GM19324 (cell line): ENCODE data around the gene RAD51B.

Experiments used
- ATAC-seq: cut with Tn5 transposase; IDR thresholded peaks from one replicate; pipeline ENCODE4 v1.9.1; 2021; ENCODE audit warnings: mild to moderate bottlenecking, moderate library complexity; ENCODE audit not compliant: unreplicated experiment, low FRiP score

RAD51B gene

DNA sequence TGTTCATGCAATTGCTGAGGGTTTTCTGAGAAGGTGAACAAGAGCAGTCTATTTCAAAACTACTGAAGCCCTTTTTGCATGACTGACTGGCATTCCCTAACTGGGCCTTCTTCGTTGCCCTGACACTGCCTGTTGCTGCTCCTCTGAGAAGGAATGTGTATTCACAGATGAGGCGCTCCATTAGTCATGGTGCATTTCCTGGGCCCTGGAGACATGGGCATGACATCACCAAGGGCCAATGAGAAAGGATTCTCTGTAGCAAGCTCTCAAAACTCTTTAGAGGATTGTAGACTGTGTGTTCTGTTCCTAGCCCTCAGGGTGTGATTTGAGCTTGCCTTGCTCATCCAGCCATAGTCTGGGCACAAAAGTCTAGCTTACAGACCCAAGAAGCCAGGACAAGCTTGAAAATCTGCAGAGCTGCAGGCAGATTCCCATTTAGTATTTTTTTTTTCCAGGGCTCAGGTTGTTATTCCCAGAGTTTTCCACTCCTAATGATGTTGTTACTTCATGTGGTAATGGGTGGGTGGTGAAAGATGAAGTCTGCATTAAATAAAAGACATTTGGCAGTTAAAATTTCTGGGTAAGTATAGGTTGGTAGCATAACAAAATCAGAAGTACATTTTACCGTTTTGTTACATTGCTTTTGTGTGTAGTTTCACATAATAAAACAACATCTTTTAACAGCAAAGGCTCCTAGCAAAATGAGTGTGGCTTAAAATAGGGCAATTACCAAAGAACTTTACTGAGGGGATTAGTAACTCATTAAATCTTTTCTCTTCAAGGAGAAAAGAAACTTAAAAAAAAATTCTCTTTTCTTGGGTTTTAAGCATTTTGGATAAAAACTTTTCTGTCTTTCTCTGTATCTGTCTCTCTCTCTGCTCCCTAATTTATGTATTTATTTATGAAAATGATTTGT, 318.4 kb downstream of the RAD51B start:
- ATAC-seq: no peak

DNA sequence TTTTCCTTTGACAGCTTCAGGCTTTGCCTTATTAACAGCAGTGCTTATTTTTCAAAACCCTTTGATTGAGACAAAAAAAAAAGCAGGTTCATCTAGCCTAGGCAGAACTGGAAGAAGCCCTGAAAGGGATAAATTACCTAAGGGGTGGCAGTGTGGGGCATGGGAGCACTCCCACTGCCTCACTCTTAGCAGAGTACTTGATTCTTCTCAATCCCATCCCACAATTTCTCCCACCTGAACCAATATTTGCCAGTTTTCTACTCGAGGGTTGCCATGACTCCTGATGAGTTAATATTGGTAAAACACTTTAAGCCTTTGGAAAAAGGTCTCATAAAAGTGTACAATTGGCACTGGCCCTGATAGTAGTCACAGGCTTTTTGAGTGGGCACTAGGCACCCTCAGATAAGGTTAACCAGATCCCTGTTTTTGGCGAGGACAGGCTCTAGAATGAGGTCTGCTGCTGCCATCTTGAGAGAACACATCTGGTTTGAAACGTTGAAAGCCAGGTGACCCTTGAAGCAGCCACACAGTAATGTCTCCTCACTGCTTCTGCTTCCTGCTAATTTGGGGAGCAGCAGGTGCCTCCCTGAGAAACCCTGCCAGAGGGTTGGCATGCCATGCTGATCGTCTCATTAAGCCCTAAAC, 320.0 kb downstream of the RAD51B start:
- no peak for ATAC-seq

DNA sequence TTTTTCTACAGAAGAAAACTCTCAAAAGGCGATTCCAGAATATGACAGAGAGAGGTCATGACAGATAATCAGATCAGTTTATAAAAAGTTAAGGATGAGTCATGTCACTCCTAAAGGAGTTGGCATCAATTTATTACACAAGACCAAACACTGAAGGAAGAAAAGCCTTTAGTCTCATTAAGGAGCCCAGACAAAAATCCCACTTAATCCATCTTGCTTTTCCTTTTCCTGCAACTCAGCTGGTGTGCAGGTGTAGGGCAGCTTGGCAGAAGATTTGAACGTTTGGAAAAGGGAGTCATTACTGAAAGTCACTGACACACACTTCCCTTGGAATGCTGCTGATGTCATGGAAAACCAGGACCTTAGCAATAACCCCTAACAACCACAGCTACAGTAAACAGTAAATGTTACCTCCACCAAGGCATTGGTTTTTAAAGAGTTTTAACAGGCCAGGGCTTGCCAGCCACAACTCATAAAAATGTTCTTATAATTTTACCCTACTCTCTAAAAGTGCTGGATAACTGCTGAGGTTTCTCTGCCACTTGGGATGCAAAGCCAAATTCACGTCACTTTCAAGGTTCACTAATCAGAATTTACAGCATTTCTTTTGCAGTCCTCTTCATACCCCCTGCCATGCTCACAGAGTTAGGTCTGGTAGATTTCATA, 320.6 kb downstream of the RAD51B start:
- no peak for ATAC-seq

DNA sequence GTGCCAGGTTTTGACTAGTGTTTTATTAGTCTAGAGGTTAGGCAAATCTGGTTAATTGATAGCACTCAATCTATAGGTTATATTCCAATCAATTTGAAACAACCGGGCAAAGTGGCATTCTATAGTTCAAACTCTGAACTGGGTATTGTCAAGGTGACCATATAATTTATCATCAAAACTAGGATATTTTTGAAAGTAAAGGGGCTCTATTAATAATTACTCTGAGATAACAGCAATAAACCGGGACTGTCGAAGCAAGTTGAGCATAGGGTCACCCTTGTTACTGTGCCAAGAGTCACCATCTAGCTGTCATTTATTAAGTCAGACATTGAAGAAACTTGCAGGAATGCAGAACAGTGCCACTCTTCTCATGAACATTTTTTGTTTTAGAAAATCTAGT, 321.2 kb downstream of the RAD51B start:
- ATAC-seq: no peak

DNA sequence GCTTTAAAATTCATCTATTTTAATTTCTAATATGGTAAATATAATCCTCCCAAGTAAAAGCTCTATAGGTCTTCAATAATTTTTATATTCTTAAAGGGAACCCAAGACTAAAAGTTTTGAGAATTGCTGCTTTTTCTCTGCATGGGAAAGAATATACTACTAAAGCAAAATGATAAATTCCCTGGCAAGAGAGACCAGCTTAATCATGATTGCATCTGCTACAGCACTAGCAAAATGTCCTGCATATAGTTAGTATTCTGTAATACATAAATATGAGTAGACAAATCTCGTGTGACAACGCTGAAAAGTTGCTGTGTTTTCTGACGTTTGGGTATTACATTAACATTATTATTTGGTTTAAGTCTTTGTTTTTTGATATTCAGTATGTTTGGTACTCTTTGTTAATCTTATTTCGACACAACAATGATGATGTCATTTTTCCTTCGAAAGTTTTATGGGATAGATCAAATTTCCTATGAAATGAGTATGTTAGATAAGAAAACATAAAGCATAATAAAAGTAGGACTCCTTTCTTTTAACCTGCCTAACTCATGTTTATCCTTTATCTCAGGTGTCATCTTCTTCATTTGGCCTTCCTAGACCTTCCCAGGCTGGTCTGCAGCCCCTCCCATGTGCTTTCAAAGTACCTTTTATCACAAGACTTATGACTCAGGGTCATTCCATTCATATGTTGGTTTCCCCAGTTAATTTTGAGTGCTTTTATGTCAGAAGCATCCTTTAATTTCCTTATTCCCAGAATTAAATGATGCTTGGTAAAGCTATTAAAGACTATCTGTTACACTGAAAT, 321.9 kb downstream of the RAD51B start:
- no peak for ATAC-seq

DNA sequence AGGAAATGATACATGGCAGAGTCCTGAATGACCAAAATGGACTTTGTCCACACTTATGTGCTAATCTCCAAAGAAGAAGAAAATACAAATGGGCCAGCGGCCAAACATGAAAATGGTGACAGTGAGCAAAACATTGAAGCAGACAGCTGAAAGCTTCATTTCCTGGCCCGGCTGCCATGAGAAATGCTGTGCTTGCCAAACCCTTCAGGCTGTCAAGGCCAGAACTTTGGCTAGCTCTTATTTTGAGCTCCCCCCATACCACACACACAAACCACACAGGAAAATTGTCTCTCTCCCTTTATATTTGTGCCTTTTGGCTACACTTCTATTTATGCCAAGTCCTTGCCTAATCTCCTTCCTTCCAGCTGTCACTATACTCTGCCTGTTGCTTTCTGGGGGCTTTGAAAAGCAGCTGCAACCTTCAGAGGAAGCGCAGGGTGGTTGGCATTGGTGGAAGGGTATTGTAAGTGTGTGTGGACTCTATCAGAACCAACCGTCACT, 323.8 kb downstream of the RAD51B start:
- no peak for ATAC-seq

DNA sequence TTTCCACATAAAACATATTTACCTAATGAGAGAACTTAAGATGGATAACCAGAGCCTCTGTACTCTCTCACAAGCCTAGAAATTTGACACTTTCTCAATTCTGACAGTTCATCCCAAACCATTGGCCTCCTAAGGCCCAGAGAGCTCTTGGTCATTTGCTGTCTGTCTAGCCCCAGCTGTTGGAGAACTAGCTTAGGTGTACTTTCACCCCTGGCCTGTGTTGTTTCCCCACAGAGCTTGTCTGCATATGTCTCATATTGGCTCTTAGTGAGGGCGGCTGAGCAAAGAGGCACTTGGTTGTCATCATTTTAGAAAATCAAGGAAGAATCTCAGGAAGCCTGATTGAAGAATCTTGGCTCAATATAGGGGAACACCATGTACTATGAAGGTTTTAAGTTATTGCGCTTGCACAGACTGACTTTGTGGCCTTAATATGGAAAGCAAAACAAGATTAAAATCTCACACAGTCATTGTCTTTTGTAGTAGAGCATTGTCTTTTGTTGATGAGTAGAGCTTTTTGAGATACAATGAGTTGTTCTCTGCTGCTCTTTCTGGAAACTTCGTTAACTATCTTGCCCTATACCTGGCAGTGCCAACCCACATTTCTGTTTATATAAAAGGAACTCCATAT, 324.6 kb downstream of the RAD51B start:
- no peak for ATAC-seq

GRCh38 chr14:68145036-68145435, 325.5 kb downstream of the RAD51B start:
- ATAC-seq: no peak

GRCh38 chr14:68145539-68145938, 326.0 kb downstream of the RAD51B start:
- ATAC-seq: no peak

GRCh38 chr14:68146818-68147217, 327.2 kb downstream of the RAD51B start:
- ATAC-seq: no peak

DNA sequence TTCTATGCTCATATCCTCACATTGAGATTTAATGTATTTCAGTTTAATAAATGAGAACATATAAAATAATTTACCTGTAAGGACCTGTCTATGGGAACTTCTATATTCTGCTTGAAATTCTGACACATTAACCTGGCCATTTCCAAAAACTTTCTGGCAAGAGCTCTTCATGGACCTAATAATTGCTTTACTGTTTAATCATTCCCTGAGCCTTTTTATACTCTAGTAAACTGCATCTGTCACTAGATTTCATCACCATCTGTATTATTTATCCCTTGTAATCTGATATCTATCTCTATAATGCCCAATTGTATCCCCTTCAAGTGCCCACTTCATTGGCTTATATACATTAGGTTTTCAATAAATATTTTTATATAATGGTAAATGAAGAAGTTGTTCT, 327.7 kb downstream of the RAD51B start:
- no peak for ATAC-seq

DNA sequence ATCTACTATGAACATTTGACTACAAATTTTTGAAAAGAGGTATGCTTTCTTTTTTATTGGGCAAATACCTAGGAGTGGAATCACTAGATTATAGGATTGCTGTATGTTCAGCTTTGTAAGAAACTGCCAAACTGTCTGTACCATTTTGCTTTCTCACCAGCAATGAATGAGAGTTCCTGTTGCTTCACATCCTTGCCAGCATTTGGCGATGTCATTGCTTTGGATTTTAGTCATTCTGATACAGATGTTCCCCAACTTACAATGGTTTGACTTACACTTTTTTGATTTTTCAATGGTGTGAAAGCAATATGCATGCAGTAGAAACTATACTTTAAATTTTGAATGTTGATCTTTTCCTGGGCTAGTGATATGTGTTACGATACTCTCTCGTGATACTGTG, 328.7 kb downstream of the RAD51B start:
- no peak for ATAC-seq

DNA sequence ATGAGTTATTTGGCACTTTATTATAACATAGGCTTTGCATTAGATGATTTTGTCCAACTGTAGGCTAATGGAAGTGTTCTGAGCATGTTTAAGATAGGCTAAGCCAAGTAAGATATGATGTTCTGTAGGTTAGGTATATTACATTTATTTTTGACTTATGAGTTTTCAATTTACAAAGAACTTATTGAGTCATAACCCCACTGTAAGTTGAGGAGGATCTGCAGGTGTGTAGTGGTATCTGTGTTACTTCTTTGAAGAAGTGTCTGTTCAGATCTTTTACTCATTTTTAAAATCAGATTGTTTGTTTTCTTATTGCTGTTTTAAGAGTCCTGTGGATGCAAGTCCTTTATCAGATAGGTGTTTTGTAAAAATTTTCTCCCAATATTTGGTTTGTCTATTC, 329.2 kb downstream of the RAD51B start:
- ATAC-seq: no peak

DNA sequence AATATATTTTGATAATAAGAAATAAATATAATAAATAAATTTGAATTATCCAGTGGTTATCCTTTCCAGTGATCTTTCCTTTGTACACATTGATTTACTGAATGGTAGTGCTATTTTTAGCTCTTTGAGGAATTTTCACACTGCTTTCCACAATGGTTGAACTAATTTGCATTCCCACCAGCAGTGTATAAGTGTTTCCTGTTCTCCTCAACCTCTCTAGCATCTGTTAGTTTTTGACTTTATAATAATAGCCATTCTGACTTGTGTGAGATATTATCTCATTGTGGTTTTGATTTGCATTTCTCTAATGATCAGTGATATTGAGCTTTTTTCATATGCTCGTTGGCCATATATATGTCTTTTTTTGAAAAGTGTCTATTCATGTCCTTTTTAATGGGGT, 333.7 kb downstream of the RAD51B start:
- ATAC-seq: no peak

GRCh38 chr14:68154275-68154674, 334.7 kb downstream of the RAD51B start:
- no peak for ATAC-seq

DNA sequence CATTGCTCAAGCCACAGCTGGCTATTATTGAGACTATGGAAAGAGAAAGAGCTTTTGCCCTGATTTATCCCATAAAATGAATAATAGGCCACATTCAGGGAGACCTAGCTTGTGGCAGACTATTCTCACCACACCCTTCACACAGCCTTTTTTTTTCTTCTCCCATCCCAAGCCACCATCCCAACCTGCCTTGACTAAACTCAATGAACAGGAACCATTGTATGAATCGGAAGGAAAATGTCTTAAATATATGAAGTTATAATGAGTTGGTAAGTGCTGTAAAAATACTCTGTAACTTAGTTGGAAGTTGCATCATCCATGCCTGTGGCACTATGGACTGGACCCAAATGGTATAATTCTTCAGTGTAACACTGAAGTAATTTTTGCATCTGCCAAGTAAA, 338.4 kb downstream of the RAD51B start:
- no peak for ATAC-seq

- no peak for ATAC-seq
Measured at GRCh38 chr14:68158640-68159039, 339.1 kb downstream of the RAD51B start.

DNA sequence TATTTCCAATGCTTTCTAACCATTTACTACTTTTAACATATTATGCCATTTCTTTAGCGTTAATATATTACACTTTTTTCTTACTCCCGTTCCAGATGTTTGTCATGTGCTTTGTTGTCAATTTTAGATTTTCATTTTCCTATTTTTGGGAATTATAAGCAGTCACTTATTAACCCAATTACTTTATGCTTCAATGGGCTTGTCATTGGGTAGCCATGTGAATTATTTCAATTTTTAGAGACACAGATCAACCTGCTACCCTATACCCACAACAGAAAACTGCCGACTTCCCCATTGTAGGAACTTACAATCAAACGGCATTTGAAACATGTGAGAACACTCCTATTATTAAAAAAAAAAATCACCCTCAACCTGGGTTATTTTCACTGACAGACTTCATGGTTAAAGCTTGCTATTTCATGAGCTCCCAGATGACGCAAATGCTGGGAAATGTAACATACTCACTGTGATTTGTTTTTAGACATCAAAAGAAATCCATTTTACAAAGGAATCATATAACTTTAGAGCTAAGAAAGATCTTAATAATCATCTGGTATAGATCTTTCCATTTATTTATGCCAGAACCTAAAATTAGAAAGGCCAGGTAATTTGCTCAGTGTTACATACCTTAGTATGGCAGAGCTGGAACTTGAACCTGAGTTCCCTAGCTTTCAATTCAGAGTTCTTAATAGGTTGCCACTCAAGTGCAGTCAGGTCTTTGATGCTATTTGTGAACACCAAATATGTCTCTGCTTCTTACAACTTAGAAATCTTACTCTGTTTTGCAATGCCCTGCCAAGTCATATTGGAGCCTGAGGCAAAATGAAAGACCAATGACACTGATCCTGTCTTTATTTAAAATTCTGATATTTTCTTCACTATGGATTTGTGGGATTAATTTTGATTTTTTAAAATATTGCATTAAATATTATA, 340.4 kb downstream of the RAD51B start:
- ATAC-seq: no peak
